Left kidney (tissue), 2 donors: Measurements from ENCODE around the gene SP1. TPM values are rescaled to one million over a fixed set of nuclear protein-coding genes. Genes with fewer than 3 reads are reported as not detected.
A peak's percentile ranks its signal among the peaks of the same experiment; 100 is the strongest.
"Not testable (repeated sequence)": the region's sequence is repeated elsewhere in the genome, so short reads cannot be mapped to it uniquely, and the experiment has no call there.

Source experiments
- DNase-seq: peaks from one replicate; pipeline ENCODE4 v3.0.0-alpha.2; 2013
- polyA plus RNA-seq: library from polyadenylated mRNA; unstranded; fragments of 120-200 nt; gene quantifications from one replicate; pipeline ENCODE4 v1.2.1, GENCODE V29; 2013; ENCODE audit not compliant: insufficient read length

The SP1 gene
- polyA plus RNA-seq, 1 donor = 92.3 TPM

DNA sequence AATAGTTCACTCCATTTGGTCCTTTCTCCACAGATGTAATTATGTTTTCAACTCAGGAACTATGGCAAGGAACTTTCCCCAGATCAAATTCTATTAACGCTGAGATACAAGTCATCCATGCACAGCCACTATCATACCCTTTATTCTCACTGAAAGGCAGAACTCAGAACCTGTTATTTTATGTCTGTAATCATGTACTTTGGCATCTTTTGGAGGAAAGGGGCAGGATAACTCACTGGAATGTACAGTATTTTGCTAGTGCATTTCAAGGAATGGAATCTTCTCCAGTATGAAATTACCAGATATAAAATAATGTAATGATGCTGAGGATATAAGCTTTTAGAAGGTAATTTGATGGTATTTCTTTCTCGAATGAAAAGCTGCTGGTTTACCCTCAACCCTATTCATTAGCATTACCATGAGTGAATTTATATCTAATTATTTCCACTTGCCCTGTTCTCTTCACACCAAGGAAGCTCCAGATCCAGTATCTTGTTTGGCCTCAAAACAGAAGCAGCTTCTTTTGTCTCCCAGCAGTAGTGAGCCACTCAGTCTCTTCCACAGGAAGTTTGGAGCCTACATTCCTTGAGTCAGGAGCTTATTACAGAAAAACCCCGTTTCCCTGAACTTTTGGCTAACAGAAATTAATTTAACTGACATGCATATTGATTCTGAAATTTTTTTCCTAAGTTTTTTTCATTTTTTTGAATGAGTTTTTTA, 33.7 kb downstream of the SP1 start:
- DNase-seq = no peak

DNA sequence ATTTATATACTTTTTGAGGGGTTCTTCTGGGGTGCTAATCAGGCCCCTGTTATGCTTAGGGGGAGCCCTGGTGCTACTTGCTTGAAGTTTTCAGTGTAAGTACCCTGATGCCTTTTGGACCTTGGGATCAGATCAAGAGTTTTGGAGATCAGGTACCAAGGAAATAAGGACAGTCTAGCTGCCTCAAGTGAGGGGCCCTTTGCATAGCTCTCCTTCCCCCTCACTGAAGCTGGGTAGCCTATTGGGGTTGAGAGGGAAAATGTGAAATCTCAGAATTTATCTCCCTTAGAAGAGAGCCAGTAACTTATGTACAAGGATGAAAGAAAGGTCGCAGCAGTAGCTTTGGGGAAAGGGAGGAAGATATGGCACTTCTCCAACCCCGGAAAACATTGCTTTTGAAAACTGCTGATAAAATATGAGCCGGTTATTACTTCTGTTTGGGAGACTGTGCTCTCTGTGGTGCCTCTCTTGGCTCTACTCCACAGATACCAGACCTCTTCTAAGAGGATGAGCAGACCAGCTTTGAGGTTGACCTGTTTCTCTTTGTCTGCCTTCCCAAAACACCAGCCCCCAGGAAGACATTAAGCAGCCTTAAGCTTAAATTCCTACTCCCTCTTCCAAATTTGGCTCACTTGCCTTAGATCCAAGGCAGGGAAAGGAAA, 34.9 kb downstream of the SP1 start:
- DNase-seq = no peak

GRCh38 chr12:53415752-53416389, 35.9 kb downstream of the SP1 start:
- not testable (repeated sequence) for DNase-seq

GRCh38 chr12:53417291-53417816, 37.4 kb downstream of the SP1 start:
- DNase-seq = not testable (repeated sequence)

DNA sequence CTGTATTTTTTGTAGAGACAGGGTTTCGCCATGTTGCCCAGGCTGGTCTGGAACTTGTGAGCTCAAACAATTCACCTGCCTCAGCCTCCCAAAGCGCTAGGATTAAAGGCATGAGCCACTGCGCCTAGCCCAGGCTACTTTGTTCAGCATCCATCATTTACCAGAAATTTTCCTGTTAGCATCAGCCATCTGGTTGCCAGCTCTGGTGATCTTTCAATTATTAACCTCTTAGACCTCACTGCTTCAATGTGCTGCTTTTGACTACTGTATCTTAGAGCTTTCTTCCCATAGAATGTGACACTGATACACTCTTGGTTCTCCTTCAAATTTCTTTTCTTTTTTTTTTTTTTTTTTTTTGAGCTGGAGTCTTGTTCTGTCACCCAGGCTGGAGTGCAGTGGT, 38.2 kb downstream of the SP1 start:
- no peak for DNase-seq

- no peak for DNase-seq
These were observed 39.8 kb downstream of the SP1 start for GRCh38 chr12:53419756-53420155.

- DNase-seq = not testable (repeated sequence)
These were observed 42.3 kb downstream of the SP1 start for GRCh38 chr12:53422247-53422646.

DNA sequence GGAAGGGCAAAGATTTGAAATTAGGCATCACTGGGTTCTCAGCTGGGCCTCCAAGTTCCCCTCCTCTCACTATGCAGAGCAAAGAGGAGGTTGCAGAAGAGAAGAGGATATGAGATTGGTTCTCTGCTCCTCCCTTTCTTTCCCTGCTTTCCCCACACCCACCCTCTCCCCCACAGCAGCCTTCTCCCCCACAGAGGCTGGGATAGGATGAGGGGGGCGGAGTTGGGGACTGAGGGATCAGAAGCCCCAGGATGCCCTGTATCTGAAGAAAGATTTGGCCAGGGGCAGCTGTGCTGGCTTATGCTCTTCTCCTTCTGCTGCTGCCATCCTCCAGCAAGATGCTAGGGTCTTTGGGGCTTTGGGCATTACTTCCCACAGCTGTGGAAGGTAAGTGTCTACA, 43.6 kb downstream of the SP1 start, which contains the start of gene AMHR2:
Gene AMHR2 (plus strand): TSS at position 259 of the 400 bp plus-strand sequence. CDS start 80 bp downstream, at position 339.
- no peak for DNase-seq

GRCh38 chr12:53424626-53425514, 44.9 kb downstream of the SP1 start:
- no peak for DNase-seq

- DNase-seq = no peak
These were observed 45.7 kb downstream of the SP1 start for GRCh38 chr12:53425515-53426150.

DNA sequence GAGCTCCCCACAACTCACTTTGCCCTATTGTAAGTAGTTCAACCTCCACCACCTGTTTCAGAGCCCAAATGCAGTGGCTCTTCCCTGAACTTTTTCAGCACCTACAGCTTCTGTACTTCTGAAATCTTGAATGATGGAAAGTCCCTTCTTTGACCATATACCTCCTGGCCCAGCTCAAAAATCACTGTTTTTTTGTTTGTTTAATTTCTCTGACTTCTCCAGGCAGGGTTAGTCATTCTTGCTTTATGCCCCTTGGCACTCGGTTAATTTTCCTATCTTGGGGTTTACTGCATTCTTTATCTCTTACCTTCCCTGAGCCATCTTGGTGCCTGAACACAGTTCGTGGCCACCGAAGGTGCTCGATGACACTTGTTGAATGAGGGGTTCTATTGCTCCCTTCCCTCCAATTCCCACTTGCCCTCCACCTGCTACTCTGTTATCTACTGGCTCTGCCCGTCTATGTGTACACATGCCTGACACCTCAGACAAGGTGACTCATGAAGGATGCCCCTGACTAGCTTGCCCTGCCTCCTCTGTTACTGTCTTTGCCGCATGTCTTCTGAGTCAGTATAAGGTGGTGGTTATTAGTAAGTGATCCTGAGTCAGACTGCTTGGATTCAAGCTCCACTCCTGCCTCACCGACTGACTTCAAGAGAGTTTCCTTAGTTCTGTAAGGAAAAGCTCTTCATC, 48.1 kb downstream of the SP1 start:
- DNase-seq = no peak

- no peak for DNase-seq
These were observed 48.8 kb downstream of the SP1 start for GRCh38 chr12:53428741-53429140.

- no peak for DNase-seq
These were observed 50.1 kb downstream of the SP1 start for GRCh38 chr12:53430116-53430515.

GRCh38 chr12:53431187-53431586, 51.2 kb downstream of the SP1 start:
- no peak for DNase-seq

- not testable (repeated sequence) for DNase-seq
These were observed 55.4 kb downstream of the SP1 start for GRCh38 chr12:53435326-53435725.

- not testable (repeated sequence) for DNase-seq
These were observed 59.6 kb downstream of the SP1 start for GRCh38 chr12:53439582-53439981.

DNA sequence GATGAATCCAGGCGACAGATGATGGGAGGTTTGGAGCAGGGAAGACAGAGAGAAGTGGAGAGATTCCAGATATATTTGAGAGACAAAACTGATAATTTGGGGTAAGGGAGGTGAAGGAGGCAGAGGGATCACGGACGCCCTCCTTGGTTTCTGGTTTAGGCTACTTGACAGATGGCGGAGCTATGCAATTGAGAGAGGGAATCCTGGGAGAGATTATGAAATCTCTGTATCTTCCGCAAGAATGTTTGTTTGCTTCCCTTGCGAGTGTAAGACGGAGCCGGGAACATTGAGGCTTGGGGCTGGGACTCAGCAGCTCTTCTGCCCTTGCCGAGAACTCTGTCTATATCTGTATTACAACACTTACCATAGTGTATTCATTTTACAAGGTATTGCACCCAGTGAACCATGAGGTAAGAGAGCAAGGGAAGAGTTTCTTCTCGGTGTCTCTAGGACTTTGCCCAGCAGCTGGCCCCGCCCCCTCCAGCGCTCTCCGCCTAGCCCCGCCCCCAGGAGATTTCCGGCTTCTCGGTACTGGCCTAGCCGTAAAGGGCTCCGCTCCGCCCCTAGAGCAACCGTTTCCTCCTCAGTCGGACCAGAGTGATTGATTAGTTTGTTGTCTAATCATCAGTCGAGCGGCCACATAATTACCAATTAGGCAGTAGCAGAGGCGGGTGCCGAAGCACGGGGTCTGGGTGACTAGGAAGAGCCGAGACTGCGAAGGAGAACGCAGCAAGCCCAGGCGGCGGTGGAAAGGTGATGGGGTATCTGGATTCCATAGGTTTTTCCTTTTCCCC, 61.3 kb downstream of the SP1 start, which contains the start of gene PRR13:
Gene PRR13 (plus strand): TSS at position 695 of the 794 bp plus-strand sequence. CDS start 981 bp downstream, outside the sequence.
- peak; percentile 99 for DNase-seq

DNA sequence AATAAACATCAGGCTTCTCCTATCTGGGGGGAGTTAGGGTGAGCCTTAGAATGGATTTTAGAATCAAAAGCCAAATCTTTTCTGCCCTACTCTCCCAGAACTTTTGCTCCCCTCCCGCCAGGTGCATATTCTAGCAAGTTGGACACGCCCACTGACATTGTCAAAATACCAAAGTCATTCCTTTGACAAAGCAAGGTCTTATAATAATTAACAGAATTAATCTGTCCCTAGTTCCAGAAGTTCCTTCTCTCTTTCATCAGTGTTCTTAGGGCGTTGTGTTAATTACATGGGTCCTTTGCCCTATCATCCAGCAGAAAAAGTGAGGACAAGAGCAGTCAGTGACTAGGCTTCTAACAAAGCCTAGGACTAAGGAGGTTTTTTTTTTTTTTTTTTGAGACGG, 64.0 kb downstream of the SP1 start:
- no peak for DNase-seq

DNA sequence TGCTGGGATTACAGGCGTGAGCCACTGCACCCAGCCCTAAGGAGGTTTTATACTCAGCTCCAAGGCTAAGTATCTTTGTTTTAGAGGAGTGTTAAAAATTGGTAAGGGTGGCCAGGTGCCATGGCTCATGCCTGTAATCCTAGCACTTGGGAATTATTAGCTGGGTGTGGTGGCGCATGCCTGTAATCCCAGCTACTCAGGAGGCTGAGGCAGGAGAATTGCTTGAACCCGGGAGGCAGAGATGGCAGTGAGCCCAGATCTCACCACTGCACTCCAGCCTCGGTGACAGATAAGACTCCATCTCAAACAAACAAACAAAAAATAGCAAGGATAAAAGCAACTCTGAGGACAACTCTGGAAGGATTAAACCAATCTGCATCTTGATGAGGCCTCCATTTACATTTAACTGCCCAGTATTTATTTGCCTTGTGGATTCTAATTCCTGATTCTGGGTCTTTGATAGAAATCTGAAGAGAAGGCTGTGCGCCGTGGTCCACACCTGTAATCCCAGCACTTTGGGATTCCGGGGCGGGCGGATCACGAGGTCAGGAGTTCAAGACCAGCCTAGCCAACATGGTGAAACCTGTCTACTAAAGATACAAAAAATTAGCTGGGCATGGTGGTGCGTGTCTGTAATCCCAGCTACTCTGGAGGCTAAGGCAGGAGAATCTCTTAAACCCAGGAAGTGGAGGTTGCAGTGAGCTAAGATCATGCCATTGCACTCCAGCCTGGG, 64.8 kb downstream of the SP1 start:
- not testable (repeated sequence) for DNase-seq
